Liver (tissue), 3 donors: ENCODE measurements around the gene CHIT1.

ENCODE experiments used
- CTCF ChIP-seq: fragments of 150-350 bp; IDR thresholded peaks from 2 replicates; pipeline ENCODE4 v1.5.1; 2017; ENCODE audit warnings: improper control_type of control experiment, low read depth, low read length; ENCODE audit not compliant: missing input control
- FOXA1 ChIP-seq: IDR thresholded peaks from 2 replicates; pipeline ENCODE4 v1.6.1; 2016; ENCODE audit warnings: antibody characterized with exemption
- GABPA ChIP-seq, 2 donors: IDR thresholded peaks in 1 of 2; conservative IDR thresholded peaks in 1 of 2; 2 replicates each; pipeline ENCODE4 v1.6.1; 2016; ENCODE audit warnings: antibody characterized with exemption in 2 of 2, mild to moderate bottlenecking in 1 of 2, moderate library complexity in 1 of 2
- MAX ChIP-seq: IDR thresholded peaks from 2 replicates; pipeline ENCODE4 v1.6.1; 2016; ENCODE audit warnings: antibody characterized with exemption
- NR2F2 ChIP-seq: IDR thresholded peaks from 2 replicates; pipeline ENCODE4 v1.6.1; 2016; ENCODE audit warnings: antibody characterized with exemption
- REST ChIP-seq: IDR thresholded peaks from 2 replicates; pipeline ENCODE4 v1.6.1; 2016; ENCODE audit warnings: antibody characterized with exemption, mild to moderate bottlenecking
- RXRA ChIP-seq, 2 donors: IDR thresholded peaks; 2 replicates each; pipeline ENCODE4 v1.6.1; 2017 to 2018; ENCODE audit warnings: antibody characterized with exemption in 2 of 2, mild to moderate bottlenecking in 1 of 2
- SP1 ChIP-seq: IDR thresholded peaks from 2 replicates; pipeline ENCODE4 v1.6.1; 2018; ENCODE audit warnings: antibody characterized with exemption, mild to moderate bottlenecking
- YY1 ChIP-seq: IDR thresholded peaks from 2 replicates; pipeline ENCODE4 v1.6.1; 2016; ENCODE audit warnings: antibody characterized with exemption, mild to moderate bottlenecking
- donor health status: healthy.
- donor health status: healthy.

- TF ChIP-seq CTCF = no peak
- TF ChIP-seq REST = no peak
- TF ChIP-seq RXRA (IDR thresholded peaks at IDR 0.05) = no peak
- no peak for TF ChIP-seq NR2F2
- no peak for TF ChIP-seq SP1
- no peak for TF ChIP-seq YY1
- no peak for TF ChIP-seq GABPA (IDR thresholded peaks at IDR 0.05 in 1 of 2, conservative IDR thresholded peaks at IDR 0.05 in 1 of 2)
- no peak for TF ChIP-seq MAX
- TF ChIP-seq FOXA1 = no peak
Measured at GRCh38 chr1:203239526-203240305, 10.2 kb upstream of the CHIT1 start.
